Body of pancreas (tissue), 4 donors: ENCODE measurements around the gene FNDC3B. TPM values are rescaled to one million over a fixed set of nuclear protein-coding genes. Genes with fewer than 3 reads are reported as not detected.

ENCODE experiments used
- ATAC-seq: fragments of 150-250 bp; one replicate; pipeline ENCODE4 v1.9.1; 2016
- DNase-seq, 4 donors: peaks; one replicate each; pipeline ENCODE4 v3.0.0-alpha.2; 2019
- H3K27ac ChIP-seq, 4 donors: fragments of 200-600 bp; sonication (generic); 1 replicate in 3 of 4; 2 replicates in 1 of 4; pipeline versions ENCODE4 v1.5.1 to v1.6.1; 2016 to 2019; ENCODE audit warnings: mild to moderate bottlenecking in 1 of 4, mixed read lengths in 1 of 4, moderate library complexity in 1 of 4
- H3K27me3 ChIP-seq, 2 donors: fragments of 200-600 bp; sonication (generic); one replicate each; pipeline ENCODE4 v1.6.0; 2016; ENCODE audit warnings: mild to moderate bottlenecking in 1 of 2
- H3K36me3 ChIP-seq, 2 donors: fragments of 200-600 bp; sonication (generic); replicated peaks in 1 of 2; 2 replicates each; pipeline ENCODE4 v1.5.1; 2016; ENCODE audit warnings: low read depth in 2 of 2; ENCODE audit not compliant: insufficient read depth in 1 of 2
- H3K4me1 ChIP-seq: fragments of 200-600 bp; sonication (generic); one replicate; pipeline ENCODE4 v1.6.0; 2016
- H3K4me3 ChIP-seq, 2 donors: fragments of 200-600 bp; sonication (generic); 1 replicate in 1 of 2; 2 replicates in 1 of 2; pipeline ENCODE4 v1.5.1; 2016 to 2019
- H3K9me3 ChIP-seq, 3 donors: fragments of 200-600 bp; sonication (generic); 1 replicate in 2 of 3; 2 replicates in 1 of 3; pipeline ENCODE4 v1.5.1; 2016
- POLR2A ChIP-seq, 3 donors: fragments of 450-650 bp; IDR thresholded peaks; one replicate each; pipeline ENCODE4 v1.6.1; 2016; ENCODE audit warnings: antibody characterized with exemption in 3 of 3, mild to moderate bottlenecking in 2 of 3
- WGBS, 2 donors: methylation state at CpG; one replicate each; pipeline ENCODE4 v1.1.5; 2017; 5-methylcytosine and 5-hydroxymethylcytosine counted together
- intact Hi-C: fragments of 100-400 bp; cut with DNase I; formaldehyde crosslinking; loops from one replicate; pipeline ENCODE4 v1.15.1; 2023
- total RNA-seq, 2 donors: library from RNA; depleted of rRNA; stranded (reverse); fragments of >200 nt; gene quantifications; one replicate each; pipeline ENCODE4 v1.1.0, GENCODE V29; 2016
- TF ChIP-seq, protein P1 (sequence below), 7 experiments: fragments of 450-650 bp in 4 of 7; fragments of 200-600 bp in 3 of 7; sonication (generic) in 3 of 7; IDR thresholded peaks; one replicate each; pipeline ENCODE4 v1.5.1; 2016 to 2019; ENCODE audit warnings: antibody characterized with exemption in 7 of 7

FNDC3B gene
- total RNA-seq, 2 donors from 2014 or later, result 64.3 to 86.0 TPM

DNA sequence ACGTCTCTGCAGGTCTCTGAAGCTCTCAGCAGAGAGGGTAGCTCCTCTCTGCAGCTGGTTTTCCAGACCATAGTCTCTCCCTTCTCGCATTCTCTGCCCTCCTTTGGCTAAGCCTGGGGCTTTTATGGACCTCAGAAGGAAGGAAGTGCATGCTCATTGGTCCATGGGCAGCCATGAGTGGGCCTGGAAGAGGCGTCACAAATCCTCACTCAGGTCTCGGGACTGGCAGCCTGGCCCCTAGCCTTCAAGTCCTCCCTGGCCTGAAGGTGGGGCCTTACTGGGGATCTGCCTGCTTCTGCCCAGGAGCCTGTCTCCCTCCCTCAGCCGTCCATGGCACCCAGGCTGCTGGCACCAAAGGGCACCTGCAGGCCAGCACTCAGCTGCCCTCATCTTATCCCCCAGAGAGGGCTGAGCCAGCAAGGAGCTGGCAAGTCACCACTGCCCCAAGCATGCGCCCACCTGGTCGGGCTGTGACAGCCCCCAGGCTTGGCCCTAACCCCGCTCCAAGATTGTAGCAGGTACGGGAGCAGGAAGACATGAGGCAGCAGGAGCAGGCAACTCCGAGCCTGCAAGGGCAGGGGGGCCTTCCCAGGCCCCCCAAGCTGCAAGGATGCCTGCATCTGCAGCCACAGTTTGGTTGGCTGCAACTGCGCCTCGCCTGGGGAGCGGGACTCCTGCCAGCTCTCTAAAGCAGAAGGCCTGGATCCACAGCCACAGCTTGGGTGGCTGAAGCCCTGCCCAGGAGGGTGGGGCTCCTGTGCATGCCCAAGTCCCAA lies 371.5 kb downstream of the FNDC3B start:
- WGBS, 2 donors, result 59 to 65% methylated on average over 2 to 13 of the region's 13 CpGs
- no peaks in the 10 kb centered on the region for H3K4me1 ChIP-seq
- no peak overlapping the region for H3K27ac ChIP-seq
- intact Hi-C loops, result no loop called here
- no peaks in the 10 kb centered on the region for H3K27me3 ChIP-seq
- no peaks in the 10 kb centered on the region for H3K36me3 ChIP-seq
- H3K9me3 ChIP-seq, result no peaks in the 10 kb centered on the region
- H3K4me3 ChIP-seq, result no peak overlapping the region
- no peak for ATAC-seq
- no peak for DNase-seq
- TF ChIP-seq POLR2A (IDR thresholded peaks at IDR 0.05), result no peak
- TF ChIP-seq, protein P1, sequence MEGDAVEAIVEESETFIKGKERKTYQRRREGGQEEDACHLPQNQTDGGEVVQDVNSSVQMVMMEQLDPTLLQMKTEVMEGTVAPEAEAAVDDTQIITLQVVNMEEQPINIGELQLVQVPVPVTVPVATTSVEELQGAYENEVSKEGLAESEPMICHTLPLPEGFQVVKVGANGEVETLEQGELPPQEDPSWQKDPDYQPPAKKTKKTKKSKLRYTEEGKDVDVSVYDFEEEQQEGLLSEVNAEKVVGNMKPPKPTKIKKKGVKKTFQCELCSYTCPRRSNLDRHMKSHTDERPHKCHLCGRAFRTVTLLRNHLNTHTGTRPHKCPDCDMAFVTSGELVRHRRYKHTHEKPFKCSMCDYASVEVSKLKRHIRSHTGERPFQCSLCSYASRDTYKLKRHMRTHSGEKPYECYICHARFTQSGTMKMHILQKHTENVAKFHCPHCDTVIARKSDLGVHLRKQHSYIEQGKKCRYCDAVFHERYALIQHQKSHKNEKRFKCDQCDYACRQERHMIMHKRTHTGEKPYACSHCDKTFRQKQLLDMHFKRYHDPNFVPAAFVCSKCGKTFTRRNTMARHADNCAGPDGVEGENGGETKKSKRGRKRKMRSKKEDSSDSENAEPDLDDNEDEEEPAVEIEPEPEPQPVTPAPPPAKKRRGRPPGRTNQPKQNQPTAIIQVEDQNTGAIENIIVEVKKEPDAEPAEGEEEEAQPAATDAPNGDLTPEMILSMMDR (IDR thresholded peaks at IDR 0.05), result no peak

DNA sequence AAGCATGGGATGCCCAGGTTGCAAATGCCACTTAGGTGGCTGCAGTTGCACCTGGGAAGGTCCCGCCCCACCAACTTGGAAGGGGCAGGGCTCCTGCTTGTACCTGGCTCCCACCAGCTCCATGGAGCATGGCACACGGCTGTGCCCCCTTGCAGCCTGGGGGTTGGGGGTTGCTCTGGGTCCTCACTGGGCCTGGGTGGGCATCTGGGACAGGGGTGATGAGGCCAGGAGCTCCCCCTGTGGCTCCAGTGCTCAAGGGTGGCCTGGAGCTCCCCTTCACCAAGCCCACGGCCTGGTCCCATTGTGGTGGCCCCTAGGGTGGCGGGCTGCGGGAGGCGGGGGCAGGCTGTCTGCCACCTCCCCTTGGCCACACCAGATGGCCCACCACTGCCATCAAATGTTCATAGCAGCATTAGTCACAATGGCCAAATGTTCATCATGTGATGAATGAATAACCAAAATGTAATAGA lies 372.1 kb downstream of the FNDC3B start:
- no peak for TF ChIP-seq POLR2A (IDR thresholded peaks at IDR 0.05)
- TF ChIP-seq, protein P1 (IDR thresholded peaks at IDR 0.05), result no peak
- intact Hi-C loops, result no loop called here
- H3K9me3 ChIP-seq, result no peaks in the 10 kb centered on the region
- no peaks in the 10 kb centered on the region for H3K27me3 ChIP-seq
- no peaks in the 10 kb centered on the region for H3K36me3 ChIP-seq
- no peak overlapping the region for H3K27ac ChIP-seq
- DNase-seq, result no peak
- 84% methylated on average over 5 of the region's 6 CpGs; no CpG with 5 or more reads in 1 of the 2 donors for WGBS, 2 donors
- no peak for ATAC-seq
- no peaks in the 10 kb centered on the region for H3K4me1 ChIP-seq
- no peak overlapping the region for H3K4me3 ChIP-seq

DNA sequence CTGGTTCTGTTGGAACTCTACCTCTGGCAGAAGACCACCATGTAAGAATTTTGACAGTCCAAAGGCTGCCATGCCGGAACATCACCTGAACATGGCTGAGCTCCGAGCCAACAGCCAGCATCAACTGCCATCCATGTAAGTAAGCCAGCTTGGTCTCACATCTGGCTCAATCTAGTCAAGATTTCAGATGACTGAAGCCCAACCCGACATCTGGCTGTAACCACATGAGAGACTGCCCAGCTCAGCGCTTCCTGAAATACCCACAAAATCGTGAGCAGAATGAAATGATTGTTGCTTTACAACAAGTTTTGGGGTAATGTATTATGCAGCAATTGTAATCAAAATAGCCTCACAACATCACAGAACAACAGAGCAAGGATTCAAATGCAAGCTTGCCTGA lies 375.9 kb downstream of the FNDC3B start:
- Histone ChIP-seq H3K4me3 (no peak overlapping the region), H3K27me3 (no peaks in the 10 kb centered on the region), H3K9me3 (no peaks in the 10 kb centered on the region), H3K27ac (no peak overlapping the region), H3K36me3 (no peaks in the 10 kb centered on the region), H3K4me1 (no peaks in the 10 kb centered on the region)
- 73% methylated on average over 5 of the region's 5 CpGs for WGBS, 2 donors
- DNase-seq (no peak), ATAC-seq (no peak)
- intact Hi-C loops, result no loop called here
- TF ChIP-seq, protein P1 (IDR thresholded peaks at IDR 0.05), result no peak
- TF ChIP-seq POLR2A (IDR thresholded peaks at IDR 0.05), result no peak

- H3K4me3 ChIP-seq, result no peak overlapping the region
- intact Hi-C loops, result no loop called here
- H3K36me3 ChIP-seq, result no peaks in the 10 kb centered on the region
- H3K4me1 ChIP-seq, result no peaks in the 10 kb centered on the region
- peaks cover 0 to 9% (median 0%) of the 10 kb centered on the region in 3 donors for H3K9me3 ChIP-seq
- no peaks in the 10 kb centered on the region for H3K27me3 ChIP-seq
- ATAC-seq (no peak), DNase-seq (no peak)
- H3K27ac ChIP-seq, result no peak overlapping the region
- TF ChIP-seq, protein P1 (IDR thresholded peaks at IDR 0.05), result no peak
- no peak for TF ChIP-seq POLR2A (IDR thresholded peaks at IDR 0.05)
Observed at GRCh38 chr3:172437713-172438112, 398.3 kb downstream of the FNDC3B start.

- Histone ChIP-seq H3K27ac (no peak overlapping the region), H3K9me3 (peaks cover 0 to 5% (median 0%) of the 10 kb centered on the region in 3 donors), H3K4me1 (no peaks in the 10 kb centered on the region), H3K36me3 (no peaks in the 10 kb centered on the region), H3K4me3 (no peak overlapping the region), H3K27me3 (no peaks in the 10 kb centered on the region)
- 53 to 80% methylated on average over 4 of the region's 4 CpGs for WGBS, 2 donors
- no peak for DNase-seq
- intact Hi-C loops, result no loop called here
- no peak for TF ChIP-seq POLR2A (IDR thresholded peaks at IDR 0.05)
- TF ChIP-seq, protein P1 (IDR thresholded peaks at IDR 0.05), result no peak
- ATAC-seq, result no peak
Observed at GRCh38 chr3:172438186-172438585, 398.8 kb downstream of the FNDC3B start.
